Loucy (cell line): Measurements from ENCODE around the gene RHAG.
A peak's percentile ranks its signal among the peaks of the same experiment; 100 is the strongest.

Experiments used
- H2AFZ ChIP-seq: fragments of 200-600 bp; sonication (generic); 2 replicates; pipeline ENCODE4 v1.6.0; 2016; ENCODE audit warnings: antibody characterized with exemption, mild to moderate bottlenecking, low read length, moderate library complexity
- H3F3A ChIP-seq: fragments of 200-600 bp; 2 replicates; pipeline ENCODE4 v1.6.0; 2016; ENCODE audit warnings: antibody characterized with exemption, low read depth, mild to moderate bottlenecking
- H3K27me3 ChIP-seq: fragments of 200-600 bp; sonication (generic); 2 replicates; pipeline ENCODE4 v1.6.1; 2014; ENCODE audit warnings: low read length, mild to moderate bottlenecking; ENCODE audit not compliant: insufficient read depth, poor library complexity, severe bottlenecking
- H3K36me3 ChIP-seq: fragments of 200-600 bp; sonication (generic); 2 replicates; pipeline ENCODE4 v1.6.1; 2016; ENCODE audit warnings: low read length; ENCODE audit not compliant: insufficient read depth
- H3K4me1 ChIP-seq: fragments of 200-600 bp; sonication (generic); 2 replicates; pipeline ENCODE4 v1.5.1; 2014; ENCODE audit warnings: low read length, mild to moderate bottlenecking; ENCODE audit not compliant: insufficient read depth, poor library complexity, severe bottlenecking
- H3K4me2 ChIP-seq: fragments of 200-600 bp; sonication (generic); 2 replicates; pipeline ENCODE4 v1.6.0; 2014; ENCODE audit warnings: antibody characterized with exemption, low read length, low read depth, mild to moderate bottlenecking; ENCODE audit not compliant: poor library complexity, severe bottlenecking
- H3K4me3 ChIP-seq: fragments of 200-600 bp; sonication (generic); 2 replicates; pipeline ENCODE4 v1.5.1; 2014; ENCODE audit warnings: low read length, mild to moderate bottlenecking, mixed read lengths; ENCODE audit not compliant: poor library complexity, severe bottlenecking
- H3K79me2 ChIP-seq: fragments of 200-600 bp; sonication (generic); 2 replicates; pipeline ENCODE4 v1.6.1; 2014; ENCODE audit warnings: low read length; ENCODE audit not compliant: insufficient read depth
- H3K9ac ChIP-seq: fragments of 200-600 bp; sonication (generic); 2 replicates; pipeline ENCODE4 v1.6.0; 2014; ENCODE audit warnings: mild to moderate bottlenecking, low read depth, low read length, moderate library complexity; ENCODE audit not compliant: poor library complexity, severe bottlenecking
- H3K9me2 ChIP-seq: fragments of 200-600 bp; sonication (generic); replicated peaks from 2 replicates; pipeline ENCODE4 v1.6.1; 2016; ENCODE audit warnings: low read depth, low read length, mixed read lengths
- H3K9me3 ChIP-seq: fragments of 200-600 bp; sonication (generic); 2 replicates; pipeline ENCODE4 v1.6.1; 2014; ENCODE audit warnings: mild to moderate bottlenecking, antibody characterized with exemption, low read length, low read depth; ENCODE audit not compliant: insufficient read depth
- H4K20me1 ChIP-seq: fragments of 200-600 bp; sonication (generic); 2 replicates; pipeline ENCODE4 v1.6.0; 2014; ENCODE audit warnings: antibody characterized with exemption, low read length, mild to moderate bottlenecking; ENCODE audit not compliant: insufficient read depth, poor library complexity, severe bottlenecking
- CTCF ChIP-seq: fragments of 200-600 bp; sonication (generic); conservative IDR thresholded peaks from 2 replicates; pipeline ENCODE4 v1.5.1; 2014; ENCODE audit warnings: mild to moderate bottlenecking, antibody characterized with exemption, low read length
- EZH2phosphoT487 ChIP-seq: fragments of 200-600 bp; IDR thresholded peaks from 2 replicates; pipeline ENCODE4 v1.6.1; 2018; ENCODE audit warnings: antibody characterized with exemption, mild to moderate bottlenecking, moderate library complexity, borderline replicate concordance

RHAG gene

DNA sequence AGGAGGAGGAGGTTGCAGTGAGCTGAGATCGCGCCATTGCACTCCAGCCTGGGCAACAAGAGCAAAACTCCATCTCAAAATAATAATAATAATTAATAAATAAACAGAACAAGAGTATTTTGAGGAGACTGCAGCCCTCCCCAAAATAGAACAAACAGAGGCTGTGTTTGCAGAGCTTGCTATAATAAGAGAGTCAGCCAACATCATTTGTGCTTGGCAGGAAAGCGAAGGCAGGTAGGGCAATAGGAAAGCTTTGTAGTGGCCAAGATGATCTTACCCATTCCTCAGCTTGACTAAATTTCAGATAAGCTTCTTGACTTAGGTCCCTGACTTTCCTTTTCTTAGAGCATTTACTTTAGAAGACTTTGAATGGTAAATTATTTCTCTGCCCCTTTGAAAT lies 79.5 kb downstream of the RHAG start:
- no peak overlapping the region for H3K4me3 ChIP-seq
- no peaks in the 10 kb centered on the region for H3K4me1 ChIP-seq
- H3K9me2 ChIP-seq = no peaks in the 10 kb centered on the region
- no peaks in the 10 kb centered on the region for H3K27me3 ChIP-seq
- no peak overlapping the region for H2AFZ ChIP-seq
- H3K36me3 ChIP-seq = no peaks in the 10 kb centered on the region
- TF ChIP-seq EZH2phosphoT487 (no peak), CTCF (no peak)
- H3F3A ChIP-seq = no peaks in the 10 kb centered on the region
- no peak overlapping the region for H3K9ac ChIP-seq
- H3K4me2 ChIP-seq = no peak overlapping the region
- no peaks in the 10 kb centered on the region for H3K9me3 ChIP-seq
- no peaks in the 10 kb centered on the region for H3K79me2 ChIP-seq
- no peaks in the 10 kb centered on the region for H4K20me1 ChIP-seq

- Histone ChIP-seq H4K20me1 (no peaks in the 10 kb centered on the region), H3K27me3 (no peaks in the 10 kb centered on the region), H3K9ac (no peak overlapping the region), H3K9me2 (no peaks in the 10 kb centered on the region), H3K4me3 (no peak overlapping the region), H3K79me2 (no peaks in the 10 kb centered on the region), H3K4me2 (no peak overlapping the region), H3K36me3 (no peaks in the 10 kb centered on the region), H3K4me1 (no peaks in the 10 kb centered on the region), H2AFZ (peak overlapping the region; percentile 68), H3K9me3 (no peaks in the 10 kb centered on the region), H3F3A (no peaks in the 10 kb centered on the region)
- no peak for TF ChIP-seq EZH2phosphoT487
- no peak for TF ChIP-seq CTCF
These were observed 80.2 kb downstream of the RHAG start for GRCh38 chr6:49556429-49556837.

DNA sequence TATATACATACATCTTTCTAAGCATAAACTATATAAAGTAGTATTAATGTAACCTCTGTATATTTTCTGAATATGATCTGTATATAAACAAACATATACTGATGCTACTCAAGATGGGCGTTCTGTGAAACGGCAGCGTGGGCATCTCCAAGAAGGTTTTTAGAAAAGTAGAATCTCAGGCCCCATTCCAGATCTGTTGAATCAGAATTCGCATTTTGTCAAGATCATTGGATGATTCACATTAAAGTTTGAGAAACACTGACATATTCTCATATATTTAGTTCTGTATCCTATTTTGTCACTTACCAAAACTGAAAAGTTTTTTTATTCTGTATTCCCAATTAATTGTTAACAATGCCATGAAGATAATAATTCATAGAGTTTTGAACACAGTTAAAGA lies 80.7 kb downstream of the RHAG start:
- Histone ChIP-seq H3K4me3 (no peak overlapping the region), H3K4me1 (no peaks in the 10 kb centered on the region), H3F3A (no peaks in the 10 kb centered on the region), H3K9ac (no peak overlapping the region), H2AFZ (no peak overlapping the region), H3K36me3 (no peaks in the 10 kb centered on the region), H3K9me3 (no peaks in the 10 kb centered on the region), H4K20me1 (no peaks in the 10 kb centered on the region), H3K79me2 (no peaks in the 10 kb centered on the region), H3K9me2 (no peaks in the 10 kb centered on the region), H3K27me3 (no peaks in the 10 kb centered on the region), H3K4me2 (no peak overlapping the region)
- TF ChIP-seq EZH2phosphoT487 (no peak), CTCF (no peak)
